ENCODE results near the gene PTPRM. TPM values are rescaled to one million over a fixed set of nuclear protein-coding genes. Genes with fewer than 3 reads are reported as not detected.

The PTPRM gene
- total RNA-seq, 4 donors from 2014 or later: 206 to 337 (median 255) TPM

DNA sequence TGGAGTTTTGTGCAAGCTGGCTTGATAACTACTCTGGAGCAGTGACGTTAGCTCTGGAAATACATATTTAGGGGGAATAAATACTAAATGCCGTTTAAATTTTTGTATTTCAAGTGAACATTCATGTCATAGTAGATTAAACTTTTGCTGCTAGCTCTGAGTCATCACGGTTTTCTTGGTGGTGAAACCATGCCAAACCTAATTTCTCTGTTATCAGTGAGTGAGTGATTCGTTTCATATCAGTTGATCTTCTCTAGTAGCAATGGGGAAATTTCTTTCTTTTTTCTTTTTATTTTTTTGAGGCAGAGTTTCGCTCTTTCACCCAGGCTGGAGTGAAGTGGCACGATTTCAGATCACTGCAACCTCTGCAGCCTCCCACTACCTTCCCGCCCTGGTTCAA is 211.1 kb downstream of the PTPRM start:
- TF ChIP-seq, protein P1, sequence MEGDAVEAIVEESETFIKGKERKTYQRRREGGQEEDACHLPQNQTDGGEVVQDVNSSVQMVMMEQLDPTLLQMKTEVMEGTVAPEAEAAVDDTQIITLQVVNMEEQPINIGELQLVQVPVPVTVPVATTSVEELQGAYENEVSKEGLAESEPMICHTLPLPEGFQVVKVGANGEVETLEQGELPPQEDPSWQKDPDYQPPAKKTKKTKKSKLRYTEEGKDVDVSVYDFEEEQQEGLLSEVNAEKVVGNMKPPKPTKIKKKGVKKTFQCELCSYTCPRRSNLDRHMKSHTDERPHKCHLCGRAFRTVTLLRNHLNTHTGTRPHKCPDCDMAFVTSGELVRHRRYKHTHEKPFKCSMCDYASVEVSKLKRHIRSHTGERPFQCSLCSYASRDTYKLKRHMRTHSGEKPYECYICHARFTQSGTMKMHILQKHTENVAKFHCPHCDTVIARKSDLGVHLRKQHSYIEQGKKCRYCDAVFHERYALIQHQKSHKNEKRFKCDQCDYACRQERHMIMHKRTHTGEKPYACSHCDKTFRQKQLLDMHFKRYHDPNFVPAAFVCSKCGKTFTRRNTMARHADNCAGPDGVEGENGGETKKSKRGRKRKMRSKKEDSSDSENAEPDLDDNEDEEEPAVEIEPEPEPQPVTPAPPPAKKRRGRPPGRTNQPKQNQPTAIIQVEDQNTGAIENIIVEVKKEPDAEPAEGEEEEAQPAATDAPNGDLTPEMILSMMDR (IDR thresholded peaks at IDR 0.05; ENCODE audit: low read depth): no peak

DNA sequence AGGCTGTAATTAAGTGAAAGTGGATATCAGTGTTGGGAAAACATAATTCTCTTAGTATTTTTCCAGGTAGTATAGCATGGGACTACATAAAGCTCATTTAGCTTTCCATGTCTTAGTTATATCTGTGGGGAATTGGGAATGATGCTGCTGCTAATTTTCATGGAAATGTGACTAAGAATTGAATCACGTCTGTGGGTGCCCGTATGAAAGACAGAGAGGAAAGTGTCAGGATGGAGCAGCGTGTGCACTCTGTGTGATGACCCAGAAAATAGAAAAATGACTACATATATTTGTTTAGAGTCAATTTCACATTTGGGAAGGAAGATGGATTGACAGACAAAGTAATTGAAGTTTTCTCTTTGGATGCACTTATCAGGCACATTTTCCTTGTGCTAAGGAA is 212.1 kb downstream of the PTPRM start:
- TF ChIP-seq, protein P1 (IDR thresholded peaks at IDR 0.05; ENCODE audit: low read depth): no peak

DNA sequence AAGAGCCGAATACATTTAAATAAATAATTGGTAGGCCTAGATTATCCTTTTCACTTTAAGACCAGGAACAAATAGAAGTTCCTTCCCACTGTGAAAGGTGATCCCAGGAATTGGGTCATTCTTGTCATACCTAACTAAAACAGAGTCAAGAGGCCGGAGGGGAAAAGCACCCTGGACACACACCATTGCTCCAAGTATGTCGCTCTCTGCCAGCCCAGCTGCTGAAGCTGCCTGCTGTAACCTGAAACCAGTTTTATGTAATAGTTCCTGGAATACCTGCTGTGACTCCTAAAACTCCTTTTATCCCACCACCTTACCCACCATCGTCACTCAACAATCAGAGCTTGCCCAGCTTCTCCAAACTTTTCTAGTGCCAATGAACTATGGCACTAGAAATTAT is 217.1 kb downstream of the PTPRM start:
- TF ChIP-seq, protein P1 (IDR thresholded peaks at IDR 0.05; ENCODE audit: low read depth): no peak

DNA sequence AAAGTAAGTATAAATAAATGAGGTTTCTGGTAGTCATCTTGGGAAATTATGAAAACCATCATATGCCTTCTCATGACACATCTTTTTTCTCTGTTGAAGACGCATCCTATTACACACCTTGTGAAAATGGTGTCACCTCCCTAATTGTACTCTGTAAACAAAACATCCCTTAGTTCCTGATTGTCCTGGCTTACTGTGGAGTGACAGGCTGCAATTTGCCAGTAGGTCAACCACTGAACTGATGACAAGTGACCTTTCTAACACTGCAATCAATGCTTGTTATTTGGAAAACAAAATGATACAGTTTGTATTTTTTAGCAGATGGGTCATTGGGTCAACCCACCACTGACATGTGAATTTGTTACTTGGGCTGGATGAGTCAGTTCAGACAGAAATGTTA is 219.5 kb downstream of the PTPRM start:
- TF ChIP-seq, protein P1 (IDR thresholded peaks at IDR 0.05; ENCODE audit: low read depth): no peak

DNA sequence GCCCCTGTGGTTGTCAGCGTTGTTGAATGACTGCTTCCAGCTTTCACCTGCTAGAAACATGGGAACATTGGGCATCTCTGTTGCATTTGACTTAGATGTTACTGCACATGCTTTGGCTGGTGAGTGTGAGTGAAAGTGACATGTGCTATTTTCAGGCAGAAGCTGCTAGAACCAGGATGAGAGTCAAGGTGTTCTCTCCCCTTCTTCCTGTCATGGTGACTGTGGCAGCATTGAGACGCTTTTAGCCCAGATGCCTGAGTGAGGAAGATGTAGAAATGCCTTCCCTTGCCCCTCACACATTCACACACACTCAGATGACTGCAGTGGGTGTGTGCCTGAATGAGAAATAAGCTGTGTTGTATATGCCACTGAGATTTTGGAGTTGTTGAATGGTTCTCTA is 220.2 kb downstream of the PTPRM start:
- TF ChIP-seq, protein P1 (IDR thresholded peaks at IDR 0.05; ENCODE audit: low read depth): no peak

DNA sequence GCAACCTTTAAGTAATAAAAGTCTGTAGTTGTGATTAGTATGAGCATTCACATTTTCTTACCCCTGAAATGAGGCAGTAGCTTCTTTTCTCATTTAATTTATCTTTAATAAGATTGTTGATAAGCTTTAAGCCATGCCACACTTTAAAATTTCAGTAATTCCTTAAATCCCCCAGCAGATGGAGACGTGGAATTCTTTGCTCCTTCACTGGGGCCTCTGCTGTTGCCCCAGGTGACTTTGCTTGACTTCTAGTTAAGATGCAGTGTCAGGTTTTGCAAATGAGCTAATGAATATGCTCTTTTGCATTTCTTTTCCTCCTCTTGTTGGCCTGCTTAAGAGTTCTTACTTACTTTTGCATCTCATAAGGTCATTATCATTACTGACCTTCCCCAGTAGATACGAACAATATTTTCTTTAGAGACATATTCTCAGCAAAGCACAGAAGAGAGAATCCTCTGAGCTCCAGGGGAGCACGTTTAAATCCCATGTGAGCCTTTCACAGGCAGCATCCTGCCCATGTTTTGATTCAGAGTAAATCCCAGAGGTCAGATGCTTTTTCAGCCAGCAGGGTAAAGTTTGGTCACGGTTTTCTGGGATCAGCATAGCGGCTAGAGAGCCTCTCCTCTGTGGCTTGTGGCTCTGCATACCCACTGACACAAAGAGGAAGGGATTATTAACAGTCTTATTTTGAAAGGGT is 222.9 kb downstream of the PTPRM start:
- TF ChIP-seq, protein P1 (IDR thresholded peaks at IDR 0.05; ENCODE audit: low read depth): no peak

DNA sequence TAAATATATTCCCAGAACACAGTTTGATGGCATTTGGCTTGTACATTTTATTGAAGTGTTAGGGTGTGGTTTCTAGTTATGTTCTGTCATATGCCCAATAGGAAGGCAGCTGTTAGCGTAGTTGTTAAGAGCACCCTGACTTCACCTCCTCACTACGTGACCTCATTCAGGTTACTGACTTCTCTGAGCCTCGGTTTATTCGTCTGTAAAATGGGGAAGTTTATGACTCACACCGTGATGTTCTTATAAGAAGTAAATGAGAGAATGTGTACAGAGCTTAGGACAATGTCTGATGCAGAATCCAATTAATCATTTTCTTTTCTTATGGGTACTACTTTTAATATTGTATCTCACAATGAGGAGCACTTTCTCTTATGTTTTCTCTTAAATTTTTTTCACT is 226.0 kb downstream of the PTPRM start:
- TF ChIP-seq, protein P1 (IDR thresholded peaks at IDR 0.05; ENCODE audit: low read depth): no peak

All from subcutaneous adipose tissue (tissue), 4 donors.